ENCODE data around the gene ZNF280B. TPM values are rescaled to one million over a fixed set of nuclear protein-coding genes. Genes with fewer than 3 reads are reported as not detected.

The ZNF280B gene
- total RNA-seq, 3 donors from 2014 or later (not counting 1 experiment from before 2014, with no cell fraction given) = 0.99 to 1.8 (median 1.6) TPM

DNA sequence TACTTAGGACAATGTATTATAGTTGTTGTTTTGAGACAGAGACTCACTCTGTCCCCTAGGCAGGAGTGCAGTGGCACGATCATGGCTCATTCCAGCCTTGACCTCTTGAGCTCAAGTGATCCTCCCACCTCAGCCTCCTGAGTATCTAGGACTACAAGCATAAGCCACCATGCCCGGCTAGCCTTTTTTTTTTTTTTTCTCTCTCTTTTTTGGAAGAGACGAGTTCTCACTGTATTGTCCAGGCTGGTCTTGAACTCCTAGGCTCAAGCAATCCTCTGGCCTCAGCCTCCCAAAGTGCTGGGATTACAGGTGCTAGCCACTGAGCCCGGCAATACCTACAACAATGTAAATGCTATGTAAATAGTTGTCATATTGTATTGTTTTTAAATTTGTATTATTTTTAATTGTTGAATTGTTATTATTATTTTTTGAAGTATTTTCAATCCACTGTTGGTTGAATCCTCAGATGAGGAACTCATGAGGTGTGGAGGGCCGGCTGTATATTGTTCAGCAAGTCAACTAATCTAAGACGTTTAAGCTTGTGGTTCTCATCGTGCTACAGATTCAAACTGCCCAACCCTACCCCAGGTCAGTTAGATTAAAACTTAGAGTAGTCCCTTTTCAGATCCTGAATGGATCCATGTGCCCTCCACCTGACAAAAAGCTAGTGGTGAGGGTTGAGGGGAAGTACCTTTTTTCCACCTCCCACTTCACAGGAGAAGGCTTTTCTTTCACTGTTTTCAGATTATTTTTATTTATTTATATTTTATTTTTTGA lies 23.4 kb upstream of the ZNF280B start:
- intact Hi-C loops (cut with micrococcal nuclease) = no loop called here
- Histone ChIP-seq H3K27me3 (ENCODE audit: control insufficient read depth, insufficient read depth, low read length) (no peaks in the 10 kb centered on the region), H3K27ac (ENCODE audit: low read length) (no peak overlapping the region), H3K36me3 (ENCODE audit: control insufficient read depth, insufficient read depth, low read length) (no peaks in the 10 kb centered on the region), H3K4me3 (ENCODE audit: low read length) (no peak overlapping the region), H3K4me1 (ENCODE audit: control insufficient read depth, insufficient read depth, low read length) (no peaks in the 10 kb centered on the region), H3K9me3 (ENCODE audit: control insufficient read depth, insufficient read depth, low read length) (no peaks in the 10 kb centered on the region)
- H3K36me3 Mint-ChIP-seq = no peaks in the 10 kb centered on the region
- 96% methylated on average over 4 of the region's 7 CpGs for WGBS (ENCODE audit: insufficient coverage)
- H3K9me3 Mint-ChIP-seq = no peaks in the 10 kb centered on the region
- TF ChIP-seq, protein P1, sequence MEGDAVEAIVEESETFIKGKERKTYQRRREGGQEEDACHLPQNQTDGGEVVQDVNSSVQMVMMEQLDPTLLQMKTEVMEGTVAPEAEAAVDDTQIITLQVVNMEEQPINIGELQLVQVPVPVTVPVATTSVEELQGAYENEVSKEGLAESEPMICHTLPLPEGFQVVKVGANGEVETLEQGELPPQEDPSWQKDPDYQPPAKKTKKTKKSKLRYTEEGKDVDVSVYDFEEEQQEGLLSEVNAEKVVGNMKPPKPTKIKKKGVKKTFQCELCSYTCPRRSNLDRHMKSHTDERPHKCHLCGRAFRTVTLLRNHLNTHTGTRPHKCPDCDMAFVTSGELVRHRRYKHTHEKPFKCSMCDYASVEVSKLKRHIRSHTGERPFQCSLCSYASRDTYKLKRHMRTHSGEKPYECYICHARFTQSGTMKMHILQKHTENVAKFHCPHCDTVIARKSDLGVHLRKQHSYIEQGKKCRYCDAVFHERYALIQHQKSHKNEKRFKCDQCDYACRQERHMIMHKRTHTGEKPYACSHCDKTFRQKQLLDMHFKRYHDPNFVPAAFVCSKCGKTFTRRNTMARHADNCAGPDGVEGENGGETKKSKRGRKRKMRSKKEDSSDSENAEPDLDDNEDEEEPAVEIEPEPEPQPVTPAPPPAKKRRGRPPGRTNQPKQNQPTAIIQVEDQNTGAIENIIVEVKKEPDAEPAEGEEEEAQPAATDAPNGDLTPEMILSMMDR (IDR thresholded peaks at IDR 0.05) = no peak
- ATAC-seq = no peak
- peaks cover 5 to 18% of the 10 kb centered on the region in 2 donors for H3K27me3 Mint-ChIP-seq (ENCODE audit: low read depth in 2 of 2)
- H3K27ac Mint-ChIP-seq = no peak overlapping the region
- no peaks in the 10 kb centered on the region for H3K4me1 Mint-ChIP-seq
- no peak for DNase-seq
- no peak overlapping the region for H3K4me3 Mint-ChIP-seq

DNA sequence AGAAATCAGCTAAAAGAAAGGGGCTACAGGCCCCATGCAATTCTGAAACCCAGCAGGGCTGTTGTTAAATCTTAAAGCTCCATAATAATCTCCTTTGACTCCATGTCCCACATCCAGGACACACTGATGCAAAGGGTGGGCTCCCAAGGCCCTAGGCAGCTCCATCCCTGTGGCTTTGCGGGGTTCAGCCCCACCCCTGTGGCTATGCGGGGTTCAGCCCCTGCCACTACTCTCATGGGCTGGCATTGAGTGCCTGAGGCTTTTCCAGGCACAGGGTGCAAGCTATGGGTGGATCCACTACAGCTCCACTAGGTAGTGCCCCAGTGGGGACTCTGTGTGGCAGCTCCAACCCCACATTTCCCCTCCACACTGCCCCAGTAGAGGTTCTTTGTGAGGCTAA lies 20.2 kb upstream of the ZNF280B start:
- H3K9me3 ChIP-seq (ENCODE audit: control insufficient read depth, insufficient read depth, low read length) = no peaks in the 10 kb centered on the region
- Mint-ChIP-seq H3K36me3 (no peaks in the 10 kb centered on the region), H3K4me3 (no peak overlapping the region), H3K4me1 (no peaks in the 10 kb centered on the region), H3K27ac (no peak overlapping the region), H3K9me3 (no peaks in the 10 kb centered on the region), H3K27me3 (ENCODE audit: low read depth in 2 of 2) (peaks cover 0 to 6% of the 10 kb centered on the region in 2 donors)
- H3K27ac ChIP-seq (ENCODE audit: low read length) = no peak overlapping the region
- WGBS (ENCODE audit: insufficient coverage) = 95% methylated on average over 2 of the region's 2 CpGs
- TF ChIP-seq, protein P1 (IDR thresholded peaks at IDR 0.05) = no peak
- no peaks in the 10 kb centered on the region for H3K4me1 ChIP-seq (ENCODE audit: control insufficient read depth, insufficient read depth, low read length)
- DNase-seq (no peak), ATAC-seq (no peak)
- intact Hi-C loops (cut with micrococcal nuclease) = no loop called here
- no peaks in the 10 kb centered on the region for H3K36me3 ChIP-seq (ENCODE audit: control insufficient read depth, insufficient read depth, low read length)
- no peaks in the 10 kb centered on the region for H3K27me3 ChIP-seq (ENCODE audit: control insufficient read depth, insufficient read depth, low read length)
- no peak overlapping the region for H3K4me3 ChIP-seq (ENCODE audit: low read length)

DNA sequence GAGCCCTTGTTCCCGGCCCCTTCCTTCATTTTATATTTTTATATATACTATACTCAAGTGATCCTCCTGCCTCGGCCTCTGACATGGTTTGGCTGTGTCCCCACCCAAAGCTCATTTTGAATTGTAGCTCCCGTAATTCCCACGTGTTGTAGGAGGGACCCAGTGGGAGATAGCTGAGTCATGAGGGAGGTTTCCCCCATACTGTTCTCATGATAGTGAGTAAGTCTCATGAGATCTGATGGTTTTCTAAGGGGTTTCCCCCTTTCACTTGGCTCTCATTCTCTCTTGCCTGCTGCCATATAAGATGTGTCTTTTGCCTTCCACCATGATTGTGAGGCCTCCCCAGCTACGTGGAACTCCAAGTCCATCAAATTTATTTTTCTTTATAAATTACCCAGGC lies 18.8 kb upstream of the ZNF280B start:
- Mint-ChIP-seq H3K36me3 (no peaks in the 10 kb centered on the region), H3K9me3 (no peaks in the 10 kb centered on the region), H3K27me3 (ENCODE audit: low read depth in 2 of 2) (peaks cover 0 to 12% of the 10 kb centered on the region in 2 donors), H3K4me3 (no peak overlapping the region), H3K27ac (no peak overlapping the region), H3K4me1 (no peaks in the 10 kb centered on the region)
- no peaks in the 10 kb centered on the region for H3K27me3 ChIP-seq (ENCODE audit: control insufficient read depth, insufficient read depth, low read length)
- H3K36me3 ChIP-seq (ENCODE audit: control insufficient read depth, insufficient read depth, low read length) = no peaks in the 10 kb centered on the region
- ATAC-seq = no peak
- intact Hi-C loops (cut with micrococcal nuclease) = no loop called here
- TF ChIP-seq, protein P1 (IDR thresholded peaks at IDR 0.05) = no peak
- no peak overlapping the region for H3K4me3 ChIP-seq (ENCODE audit: low read length)
- no peak for DNase-seq
- WGBS (ENCODE audit: insufficient coverage) = 81% methylated on average over 3 of the region's 5 CpGs
- no peak overlapping the region for H3K27ac ChIP-seq (ENCODE audit: low read length)
- no peaks in the 10 kb centered on the region for H3K9me3 ChIP-seq (ENCODE audit: control insufficient read depth, insufficient read depth, low read length)
- H3K4me1 ChIP-seq (ENCODE audit: control insufficient read depth, insufficient read depth, low read length) = no peaks in the 10 kb centered on the region

Measured in natural killer cell (primary cell).